SU-DHL-6 (cell line): Measurements from ENCODE around the gene BAIAP2L1.

ENCODE experiments used
- H2AFZ ChIP-seq: fragments of 200-600 bp; sonication (generic); 2 replicates; pipeline ENCODE4 v1.6.1; 2014; ENCODE audit warnings: low read depth, mild to moderate bottlenecking, moderate library complexity, mixed read lengths, antibody characterized with exemption, low read length; ENCODE audit not compliant: severe bottlenecking
- H3F3A ChIP-seq: fragments of 200-600 bp; shearing (Covaris generic); 2 replicates; pipeline ENCODE4 v1.6.0; 2016; ENCODE audit warnings: antibody characterized with exemption, mild to moderate bottlenecking; ENCODE audit not compliant: insufficient read depth
- H3K27ac ChIP-seq: fragments of 200-600 bp; sonication (generic); 2 replicates; pipeline ENCODE4 v1.5.1; 2016; ENCODE audit warnings: low read depth, mild to moderate bottlenecking, low read length, moderate library complexity, mixed read lengths
- H3K27me3 ChIP-seq: fragments of 200-600 bp; sonication (generic), shearing (Covaris generic); 2 replicates; pipeline ENCODE4 v1.6.0; 2014; ENCODE audit warnings: mild to moderate bottlenecking, low read length
- H3K36me3 ChIP-seq: fragments of 200-600 bp; sonication (generic); 2 replicates; pipeline ENCODE4 v1.6.1; 2014; ENCODE audit warnings: mild to moderate bottlenecking, low read length, mixed read lengths
- H3K4me2 ChIP-seq: fragments of 300-600, 200-600 bp; shearing (Covaris generic), sonication (generic); 2 replicates; pipeline ENCODE4 v1.6.0; 2014; ENCODE audit warnings: low read length, low read depth, mild to moderate bottlenecking; ENCODE audit not compliant: poor library complexity, severe bottlenecking
- H3K4me3 ChIP-seq: fragments of 200-600 bp; sonication (generic); 2 replicates; pipeline ENCODE4 v1.5.1; 2014; ENCODE audit warnings: antibody characterized with exemption, low read length, mild to moderate bottlenecking, mixed read lengths; ENCODE audit not compliant: insufficient read depth, poor library complexity, severe bottlenecking
- H3K79me2 ChIP-seq: fragments of 200-600 bp; sonication (generic); 2 replicates; pipeline ENCODE4 v1.6.1; 2014; ENCODE audit warnings: mild to moderate bottlenecking, low read length, moderate library complexity; ENCODE audit not compliant: insufficient read depth
- H3K9ac ChIP-seq: fragments of 200-600 bp; sonication (generic); 2 replicates; pipeline ENCODE4 v1.7.0; 2014; ENCODE audit warnings: mild to moderate bottlenecking, low read length
- H3K9me2 ChIP-seq: fragments of 200-600 bp; sonication (generic); replicated peaks from 2 replicates; pipeline ENCODE4 v1.6.1; 2014; ENCODE audit warnings: low read length; ENCODE audit not compliant: insufficient read depth
- H3K9me3 ChIP-seq: fragments of 200-600 bp; sonication (generic); 2 replicates; pipeline ENCODE4 v1.6.1; 2014; ENCODE audit warnings: low read length, mixed read lengths; ENCODE audit not compliant: insufficient read depth
- H4K20me1 ChIP-seq: fragments of 200-600 bp; sonication (generic); 2 replicates; pipeline ENCODE4 v1.6.1; 2014; ENCODE audit warnings: low read depth, mild to moderate bottlenecking, antibody characterized with exemption, low read length, moderate library complexity, mixed read lengths
- EZH2phosphoT487 ChIP-seq: fragments of 200-600 bp; sonication (generic), shearing (Covaris generic); conservative IDR thresholded peaks from 2 replicates; pipeline ENCODE4 v1.6.1; 2018; ENCODE audit warnings: mild to moderate bottlenecking, antibody characterized with exemption, low read length, moderate library complexity, mixed read lengths
- TF ChIP-seq, protein P1 (sequence below): fragments of 200-600 bp; sonication (generic); IDR thresholded peaks from one replicate; pipeline ENCODE4 v1.5.1; 2017; ENCODE audit warnings: antibody characterized with exemption, mild to moderate bottlenecking, low read length, moderate library complexity; ENCODE audit not compliant: insufficient read depth, poor library complexity, severe bottlenecking

The BAIAP2L1 gene

GRCh38 chr7:98399890-98400541 lies 874 bp downstream of the BAIAP2L1 start:
- Histone ChIP-seq H3K4me3 (no peak overlapping the region), H3K4me2 (no peak overlapping the region), H4K20me1 (no peaks in the 10 kb centered on the region), H3K9me2 (no peaks in the 10 kb centered on the region), H3K27ac (no peak overlapping the region), H3K9me3 (no peaks in the 10 kb centered on the region), H2AFZ (no peak overlapping the region), H3K79me2 (no peaks in the 10 kb centered on the region), H3F3A (no peaks in the 10 kb centered on the region), H3K36me3 (no peaks in the 10 kb centered on the region), H3K9ac (no peak overlapping the region), H3K27me3 (no peaks in the 10 kb centered on the region)
- no peak for TF ChIP-seq EZH2phosphoT487
- TF ChIP-seq, protein P1, sequence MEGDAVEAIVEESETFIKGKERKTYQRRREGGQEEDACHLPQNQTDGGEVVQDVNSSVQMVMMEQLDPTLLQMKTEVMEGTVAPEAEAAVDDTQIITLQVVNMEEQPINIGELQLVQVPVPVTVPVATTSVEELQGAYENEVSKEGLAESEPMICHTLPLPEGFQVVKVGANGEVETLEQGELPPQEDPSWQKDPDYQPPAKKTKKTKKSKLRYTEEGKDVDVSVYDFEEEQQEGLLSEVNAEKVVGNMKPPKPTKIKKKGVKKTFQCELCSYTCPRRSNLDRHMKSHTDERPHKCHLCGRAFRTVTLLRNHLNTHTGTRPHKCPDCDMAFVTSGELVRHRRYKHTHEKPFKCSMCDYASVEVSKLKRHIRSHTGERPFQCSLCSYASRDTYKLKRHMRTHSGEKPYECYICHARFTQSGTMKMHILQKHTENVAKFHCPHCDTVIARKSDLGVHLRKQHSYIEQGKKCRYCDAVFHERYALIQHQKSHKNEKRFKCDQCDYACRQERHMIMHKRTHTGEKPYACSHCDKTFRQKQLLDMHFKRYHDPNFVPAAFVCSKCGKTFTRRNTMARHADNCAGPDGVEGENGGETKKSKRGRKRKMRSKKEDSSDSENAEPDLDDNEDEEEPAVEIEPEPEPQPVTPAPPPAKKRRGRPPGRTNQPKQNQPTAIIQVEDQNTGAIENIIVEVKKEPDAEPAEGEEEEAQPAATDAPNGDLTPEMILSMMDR: no peak

DNA sequence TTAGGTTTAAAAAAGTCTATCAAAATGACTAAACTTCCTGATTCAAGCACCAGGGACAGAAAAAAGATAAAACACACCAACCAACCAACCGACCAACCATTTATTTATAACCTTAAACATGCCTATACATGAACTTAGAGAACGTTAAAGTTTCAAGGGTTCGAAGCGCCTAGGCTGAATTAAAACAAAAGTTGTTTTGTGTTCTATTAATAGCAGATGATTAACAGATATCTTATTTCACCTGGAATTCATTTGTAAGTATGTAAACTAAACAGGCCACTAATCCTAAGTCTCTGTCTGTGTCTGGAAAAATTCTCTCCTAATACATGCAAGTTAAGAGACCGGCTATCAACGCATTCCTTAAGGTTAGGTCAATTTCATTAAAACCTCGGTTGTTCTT lies 1.4 kb downstream of the BAIAP2L1 start:
- H3K9me2 ChIP-seq: no peaks in the 10 kb centered on the region
- no peak overlapping the region for H3K4me2 ChIP-seq
- H3K9me3 ChIP-seq: no peaks in the 10 kb centered on the region
- TF ChIP-seq, protein P1: no peak
- no peak for TF ChIP-seq EZH2phosphoT487
- no peaks in the 10 kb centered on the region for H3K79me2 ChIP-seq
- no peak overlapping the region for H2AFZ ChIP-seq
- no peaks in the 10 kb centered on the region for H4K20me1 ChIP-seq
- H3K36me3 ChIP-seq: no peaks in the 10 kb centered on the region
- no peak overlapping the region for H3K9ac ChIP-seq
- H3K27me3 ChIP-seq: no peaks in the 10 kb centered on the region
- H3F3A ChIP-seq: no peaks in the 10 kb centered on the region
- no peak overlapping the region for H3K27ac ChIP-seq
- no peak overlapping the region for H3K4me3 ChIP-seq

DNA sequence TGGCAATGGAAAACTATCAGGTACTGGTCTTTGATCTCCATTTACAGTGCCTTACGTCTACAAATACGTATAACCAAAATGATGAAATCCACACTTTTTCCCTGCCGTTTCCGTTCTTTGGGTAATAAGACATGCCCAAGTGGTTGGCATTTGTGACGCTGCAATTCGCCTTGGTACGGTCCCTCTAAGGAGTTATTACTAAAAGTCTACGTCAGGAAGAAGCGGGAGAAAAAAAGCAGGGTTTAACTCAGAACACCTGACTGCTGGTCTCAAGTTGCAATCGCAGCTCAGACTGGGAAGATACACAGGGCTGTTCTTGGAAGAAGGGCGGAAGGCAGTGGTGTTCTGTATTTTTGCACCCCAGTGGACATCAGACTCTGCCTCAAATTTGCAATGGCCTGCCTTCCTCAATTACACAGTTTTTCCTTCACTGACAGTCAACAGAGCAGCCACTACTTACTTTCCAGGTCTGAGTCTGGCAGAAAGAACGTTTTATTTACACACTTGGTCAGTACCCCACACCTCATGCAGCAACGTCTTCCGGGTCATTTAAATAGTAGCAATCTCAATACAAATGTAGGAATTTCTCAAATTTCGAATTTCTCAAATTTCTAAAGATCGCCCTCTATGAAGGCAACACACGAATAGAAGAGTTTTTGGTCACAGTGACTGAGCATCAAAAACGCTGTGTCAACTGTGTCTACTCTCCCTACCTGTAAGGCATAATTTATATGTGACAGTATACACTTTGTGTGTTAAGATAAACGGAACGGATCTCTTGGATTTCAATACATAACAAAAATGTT lies 2.1 kb downstream of the BAIAP2L1 start:
- Histone ChIP-seq H3K9me2 (no peaks in the 10 kb centered on the region), H3K9me3 (no peaks in the 10 kb centered on the region), H3K9ac (no peak overlapping the region), H3K4me2 (no peak overlapping the region), H3F3A (no peaks in the 10 kb centered on the region), H3K36me3 (no peaks in the 10 kb centered on the region), H4K20me1 (no peaks in the 10 kb centered on the region), H3K27me3 (no peaks in the 10 kb centered on the region), H2AFZ (no peak overlapping the region), H3K4me3 (no peak overlapping the region), H3K27ac (no peak overlapping the region), H3K79me2 (no peaks in the 10 kb centered on the region)
- TF ChIP-seq, protein P1: no peak
- TF ChIP-seq EZH2phosphoT487: no peak; the same call in 1 of the 2 replicates
